GM12801 (cell line): ENCODE data around the gene ZSCAN5B.

Experiments used
- CTCF ChIP-seq: IDR thresholded peaks from one replicate; pipeline ENCODE4 v1.5.1; 2011; ENCODE audit warnings: control low read depth; ENCODE audit not compliant: insufficient read length; ENCODE audit errors: extremely low read depth

Gene ZSCAN5B

DNA sequence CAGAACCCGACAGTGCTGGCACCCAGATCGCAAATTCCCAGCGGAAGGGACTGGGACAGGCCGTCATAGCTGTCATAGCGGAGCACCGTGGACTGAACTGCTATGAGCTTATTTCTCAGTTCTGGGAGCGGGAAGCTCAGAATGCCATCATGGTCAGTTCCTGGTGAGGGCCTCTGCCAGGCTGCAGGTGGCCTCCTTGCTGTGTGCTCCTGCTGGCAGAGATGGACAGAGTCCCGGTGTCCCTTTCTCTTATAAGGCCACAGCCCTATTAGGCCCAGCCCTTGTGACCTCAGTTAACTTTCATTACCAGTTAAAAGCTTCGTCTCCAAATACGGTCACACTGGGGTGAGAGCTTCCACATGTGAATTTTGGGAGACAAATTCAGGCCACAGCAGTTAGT is 51.9 kb downstream of the ZSCAN5B start:
- no peak for TF ChIP-seq CTCF

- TF ChIP-seq CTCF = no peak
Measured at GRCh38 chr19:56144831-56145230, 52.8 kb downstream of the ZSCAN5B start.

DNA sequence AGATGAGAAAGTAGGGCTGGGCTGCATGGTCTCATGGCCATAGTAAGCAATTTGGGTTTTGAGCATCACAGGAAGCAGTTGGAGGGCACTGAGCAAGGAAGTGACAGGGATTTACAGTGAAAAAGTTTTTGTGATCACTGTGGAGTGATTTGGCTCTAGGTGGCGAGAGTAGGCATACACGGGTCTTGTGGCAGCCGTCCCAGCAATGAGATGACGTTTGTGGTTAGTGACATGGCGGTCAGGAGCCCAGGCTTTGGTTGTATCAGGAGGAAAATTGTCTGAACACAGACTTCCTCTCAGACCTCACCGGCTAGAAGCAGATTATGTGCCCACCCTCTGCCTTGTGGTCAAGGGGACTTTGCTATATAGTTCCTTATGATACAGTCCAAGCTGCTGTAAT is 53.2 kb downstream of the ZSCAN5B start:
- no peak for TF ChIP-seq CTCF

DNA sequence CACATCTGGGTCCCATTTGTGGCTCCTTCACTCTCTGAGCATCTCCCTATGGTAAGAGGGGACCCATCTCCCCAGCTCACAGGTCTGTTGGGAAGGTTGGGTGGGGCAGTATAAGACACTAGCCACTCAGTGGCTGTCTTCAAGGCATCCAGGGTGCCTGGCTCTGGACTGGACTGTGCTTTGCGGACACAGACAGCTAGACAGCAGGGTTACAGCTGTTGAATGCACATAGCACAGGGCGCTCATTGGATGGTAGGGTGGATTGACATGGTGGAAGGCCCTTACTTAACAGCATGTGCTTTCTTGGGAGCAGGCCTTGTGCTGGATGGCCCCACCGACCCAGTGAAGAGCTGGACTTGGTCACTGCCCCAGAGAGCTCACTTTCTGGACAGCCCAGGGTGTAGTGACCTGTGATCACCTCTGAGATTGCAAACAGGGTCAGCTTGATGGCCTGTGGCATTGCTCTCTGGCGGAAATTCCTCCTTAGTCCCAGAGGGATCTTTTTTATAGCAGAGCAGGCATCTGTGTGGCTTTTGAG is 54.6 kb downstream of the ZSCAN5B start:
- no peak for TF ChIP-seq CTCF

DNA sequence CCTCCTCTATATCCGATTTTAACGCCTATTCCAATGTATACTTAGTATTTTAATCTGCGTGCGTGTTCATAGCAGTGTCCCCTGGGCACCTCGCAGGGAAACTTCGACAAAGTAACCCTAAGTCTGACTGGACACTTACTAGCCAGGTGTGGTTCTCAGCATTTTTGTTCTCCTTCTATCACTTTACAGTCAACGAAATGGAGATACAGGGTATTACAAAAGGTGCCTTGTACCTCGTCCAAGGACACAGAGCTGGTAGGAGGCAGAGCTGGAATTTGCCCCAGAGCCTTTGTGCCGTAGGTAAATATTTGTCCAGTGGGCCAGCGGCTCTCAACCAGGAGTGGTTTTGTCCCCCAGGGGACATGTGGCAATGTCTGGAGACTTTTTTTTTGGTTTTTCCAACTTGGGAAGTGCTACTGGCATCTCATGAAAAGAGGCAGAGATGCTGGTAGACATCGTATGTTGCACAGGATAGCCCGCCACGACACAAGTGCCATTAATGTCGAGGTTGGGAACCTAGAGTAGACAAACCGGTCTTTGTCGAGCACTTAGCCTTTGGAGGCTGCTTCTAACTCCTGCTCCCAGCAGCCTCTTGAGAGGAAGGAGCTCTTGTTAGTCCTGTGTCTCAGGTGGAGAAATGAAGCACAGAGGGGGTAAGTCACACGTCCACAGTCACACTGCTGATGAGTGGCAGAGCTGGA is 55.3 kb downstream of the ZSCAN5B start:
- TF ChIP-seq CTCF = no peak

DNA sequence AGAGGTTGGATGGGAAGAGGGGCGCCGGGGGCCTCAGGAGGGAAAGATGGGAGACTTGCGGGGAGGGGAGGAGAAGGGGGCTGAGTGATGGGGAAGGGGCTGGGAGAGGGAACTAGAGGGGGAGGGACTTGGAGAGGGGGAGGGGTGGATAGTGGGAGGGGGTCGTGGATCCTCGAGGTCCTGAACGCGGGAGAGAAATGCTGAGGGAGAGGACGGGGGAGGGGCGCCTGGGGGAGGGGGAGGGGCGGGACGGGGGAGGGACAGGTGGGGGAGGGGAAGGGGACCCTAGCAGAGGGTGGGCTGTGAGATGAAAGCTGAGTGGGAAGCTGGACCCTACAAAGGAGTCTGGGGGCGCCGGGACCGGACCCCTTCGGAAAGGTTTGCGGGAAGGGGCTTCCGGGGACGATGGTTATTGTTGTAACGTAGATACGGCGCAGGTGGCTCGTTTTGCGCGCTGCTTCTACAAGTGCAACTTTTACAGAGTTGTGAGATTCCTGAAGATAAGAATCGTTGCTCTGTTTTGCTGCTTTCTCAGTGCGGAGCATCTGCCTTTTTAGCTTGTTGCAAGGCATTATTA is 56.1 kb downstream of the ZSCAN5B start:
- TF ChIP-seq CTCF = no peak

GRCh38 chr19:56140583-56141416 is 56.8 kb downstream of the ZSCAN5B start, which contains the start of gene ZNF444:
ZNF444 (plus strand) TSS chr19:56141287; CDS start chr19:56146912, 5,625 bp downstream.
- TF ChIP-seq CTCF = no peak
